ENCODE results near the gene ME1.
"Not testable (repeated sequence)": the region's sequence is repeated elsewhere in the genome, so short reads cannot be mapped to it uniquely, and the experiment has no call there.

The ME1 gene

GRCh38 chr6:83430611-83431544 is at the start of gene ME1:
ME1 (minus strand) TSS chr6:83431051; CDS start chr6:83430954, 97 bp downstream.
- peak; percentile 75 for DNase-seq (ENCODE audit: low read depth)

GRCh38 chr6:83480470-83480869 is 49.6 kb upstream of the ME1 start:
- DNase-seq (ENCODE audit: low read depth), result no peak

GRCh38 chr6:83479389-83479788 is 48.5 kb upstream of the ME1 start:
- no peak for DNase-seq (ENCODE audit: low read depth)

GRCh38 chr6:83476971-83477370 is 46.1 kb upstream of the ME1 start:
- DNase-seq (ENCODE audit: low read depth), result no peak

GRCh38 chr6:83474309-83474708 is 43.5 kb upstream of the ME1 start:
- DNase-seq (ENCODE audit: low read depth), result no peak

GRCh38 chr6:83472767-83473166 is 41.9 kb upstream of the ME1 start:
- DNase-seq (ENCODE audit: low read depth), result no peak

- no peak for DNase-seq (ENCODE audit: low read depth)
These were observed 39.7 kb upstream of the ME1 start for GRCh38 chr6:83470587-83470986.

- DNase-seq (ENCODE audit: low read depth), result no peak
These were observed 39.1 kb upstream of the ME1 start for GRCh38 chr6:83470001-83470400.

GRCh38 chr6:83467620-83468036 is 36.8 kb upstream of the ME1 start:
- no peak for DNase-seq (ENCODE audit: low read depth)

GRCh38 chr6:83466328-83466727 is 35.5 kb upstream of the ME1 start:
- DNase-seq (ENCODE audit: low read depth), result no peak

GRCh38 chr6:83464381-83465140 is 33.7 kb upstream of the ME1 start:
- no peak for DNase-seq (ENCODE audit: low read depth)

- peak; percentile 2 for DNase-seq (ENCODE audit: low read depth)
These were observed 33.0 kb upstream of the ME1 start for GRCh38 chr6:83463886-83464285.

GRCh38 chr6:83462524-83462923 is 31.7 kb upstream of the ME1 start:
- DNase-seq (ENCODE audit: low read depth), result no peak

- no peak for DNase-seq (ENCODE audit: low read depth)
These were observed 30.6 kb upstream of the ME1 start for GRCh38 chr6:83461438-83461837.

GRCh38 chr6:83459663-83460062 is 28.8 kb upstream of the ME1 start:
- DNase-seq (ENCODE audit: low read depth), result no peak

- not testable (repeated sequence) for DNase-seq (ENCODE audit: low read depth)
These were observed 19.2 kb upstream of the ME1 start for GRCh38 chr6:83450015-83450414.

- not testable (repeated sequence) for DNase-seq (ENCODE audit: low read depth)
These were observed 13.3 kb upstream of the ME1 start for GRCh38 chr6:83444086-83444699.

GRCh38 chr6:83443516-83443915 is 12.7 kb upstream of the ME1 start:
- DNase-seq (ENCODE audit: low read depth), result no peak

- no peak for DNase-seq (ENCODE audit: low read depth)
These were observed 11.9 kb upstream of the ME1 start for GRCh38 chr6:83442752-83443151.

GRCh38 chr6:83439201-83439600 is 8.3 kb upstream of the ME1 start:
- no peak for DNase-seq (ENCODE audit: low read depth)

- DNase-seq (ENCODE audit: low read depth), result no peak
These were observed 5.8 kb upstream of the ME1 start for GRCh38 chr6:83436674-83437073.

- DNase-seq (ENCODE audit: low read depth), result no peak
These were observed 2.3 kb upstream of the ME1 start for GRCh38 chr6:83433177-83433576.

- DNase-seq (ENCODE audit: low read depth), result no peak
These were observed 1.8 kb upstream of the ME1 start for GRCh38 chr6:83432636-83433035.
